Measurements from ENCODE around the gene ZNF518B.

Gene ZNF518B, protein sequence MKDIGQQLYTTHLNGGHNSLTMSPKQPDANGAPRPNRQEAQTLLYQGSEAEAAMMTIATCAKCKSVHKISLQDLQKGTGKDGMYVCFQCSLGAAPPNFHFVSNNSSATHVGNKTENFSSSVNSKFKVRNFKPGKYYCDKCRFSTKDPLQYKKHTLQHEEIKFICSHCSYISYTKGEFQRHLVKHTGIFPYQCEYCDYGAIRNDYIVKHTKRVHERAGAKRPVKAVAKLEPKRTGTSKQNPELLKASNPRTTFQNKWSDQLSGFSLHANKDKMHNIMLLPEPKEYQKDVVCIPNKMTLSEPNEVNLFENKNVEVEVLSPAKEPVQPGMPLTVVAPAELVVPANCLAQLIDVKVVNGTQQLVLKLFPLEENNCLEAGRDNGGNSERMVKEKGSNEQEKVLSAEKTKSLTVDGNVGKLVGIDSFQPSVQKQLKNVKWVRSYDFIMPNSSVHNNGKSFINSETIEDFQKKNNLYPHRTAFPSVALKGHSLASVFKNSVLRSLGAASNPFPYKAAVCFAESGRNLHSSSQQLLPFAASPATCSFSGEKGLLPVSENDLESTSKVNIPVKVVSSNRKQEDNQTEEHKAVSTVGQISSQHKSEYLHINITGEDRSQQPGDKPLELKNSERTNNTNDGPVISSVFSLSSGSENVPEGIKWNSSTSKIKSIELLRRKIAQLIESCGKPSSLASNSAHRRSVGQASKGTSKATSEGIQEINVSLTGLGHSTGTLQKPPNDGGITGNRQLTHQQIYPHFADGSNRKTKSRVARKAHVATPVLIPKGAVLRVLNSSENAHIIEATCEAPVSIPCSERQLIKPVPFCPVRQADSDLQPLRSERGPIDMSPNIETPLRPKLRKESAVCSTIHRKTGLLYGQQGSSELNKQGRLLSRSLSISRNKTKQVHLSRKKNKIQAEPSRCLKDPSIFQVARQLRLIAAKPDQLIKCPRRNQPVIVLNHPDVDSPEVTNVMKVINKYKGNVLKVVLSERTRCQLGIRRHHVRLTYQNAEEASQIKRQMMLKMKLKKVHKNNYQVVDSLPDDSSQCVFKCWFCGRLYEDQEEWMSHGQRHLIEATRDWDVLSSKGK

DNA sequence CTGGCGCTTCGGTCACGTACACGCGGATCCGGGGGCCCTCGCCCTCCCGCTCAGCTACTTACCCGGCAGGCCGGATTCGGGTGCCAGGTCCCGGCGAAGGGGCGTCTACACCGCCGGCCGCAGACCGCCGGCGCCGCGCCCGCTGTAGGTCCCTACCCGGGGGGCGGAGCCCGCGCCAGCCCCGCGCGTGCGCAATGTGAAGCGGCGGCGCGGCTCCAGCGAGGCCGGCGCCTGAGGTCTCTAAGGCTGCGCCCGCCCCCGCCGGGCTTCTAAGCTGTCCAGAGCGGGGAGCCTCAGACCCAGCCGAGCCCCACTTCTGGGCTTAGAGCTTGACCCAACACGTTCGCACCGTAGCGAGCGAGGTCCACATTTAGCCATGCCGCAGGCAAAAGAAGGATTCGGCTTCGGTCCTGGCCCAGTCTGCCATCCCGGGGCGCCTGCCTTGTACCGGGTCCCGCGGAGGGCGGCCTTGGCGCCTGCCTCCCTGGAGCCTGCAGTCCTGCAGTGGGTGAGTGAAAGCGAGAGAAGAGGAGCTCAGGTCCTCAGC, at the start of gene ZNF518B:
Gene ZNF518B, minus strand, starts transcription at position 172 of the 547 bp plus-strand sequence. CDS start 11,098 bp downstream, outside the sequence.
- no peak for DNase-seq (ENCODE audit: low read depth, low spot score)

DNA sequence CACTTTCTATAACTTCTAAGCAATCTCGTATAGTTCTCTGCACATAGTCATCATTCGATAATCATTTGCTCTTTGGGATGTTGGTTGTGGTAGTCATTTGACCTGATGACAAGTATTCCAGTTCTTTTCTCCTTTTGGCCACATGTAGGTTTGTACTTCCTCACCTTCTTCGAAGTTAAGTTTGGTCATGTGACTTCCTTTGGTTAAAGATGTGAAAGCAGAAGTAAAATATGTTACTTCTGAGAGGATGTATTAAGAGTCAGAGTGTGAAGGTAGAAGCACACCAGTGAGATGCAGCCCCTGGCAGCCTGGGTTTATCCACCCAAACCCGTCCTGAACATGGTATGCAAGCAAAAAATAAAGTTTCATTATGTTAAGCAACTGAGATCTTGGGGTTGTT, 48.9 kb upstream of the ZNF518B start:
- DNase-seq (ENCODE audit: low read depth, low spot score), result no peak

DNA sequence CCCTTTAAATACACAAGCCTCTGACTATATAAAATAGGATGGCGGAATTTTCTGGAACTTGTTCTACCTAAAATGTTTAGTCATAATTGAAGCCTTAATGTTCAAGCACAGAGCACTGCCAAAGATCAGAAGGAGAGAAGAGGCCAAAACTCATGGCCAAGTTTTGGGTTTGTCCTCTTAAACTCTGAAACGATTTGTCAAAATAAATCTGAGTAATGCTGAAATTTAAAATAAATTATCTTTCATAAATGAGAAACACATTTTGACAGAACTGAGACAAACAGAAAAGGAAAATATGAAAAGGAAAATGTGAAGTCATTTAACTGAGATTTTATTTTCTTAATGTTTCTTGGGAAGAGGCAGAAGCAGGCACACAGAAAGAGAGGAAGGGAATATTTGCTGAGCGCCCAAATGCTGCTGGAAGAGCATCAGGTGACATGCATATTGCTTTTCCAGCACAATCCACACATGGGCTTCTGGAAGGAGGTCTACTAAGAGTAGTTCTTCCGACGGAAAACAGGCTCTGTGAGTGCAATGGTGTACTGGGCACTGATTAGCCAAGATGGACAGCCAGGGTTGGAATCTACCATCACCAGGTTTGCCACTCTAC, 47.4 kb upstream of the ZNF518B start:
- DNase-seq (ENCODE audit: low read depth, low spot score), result no peak

DNA sequence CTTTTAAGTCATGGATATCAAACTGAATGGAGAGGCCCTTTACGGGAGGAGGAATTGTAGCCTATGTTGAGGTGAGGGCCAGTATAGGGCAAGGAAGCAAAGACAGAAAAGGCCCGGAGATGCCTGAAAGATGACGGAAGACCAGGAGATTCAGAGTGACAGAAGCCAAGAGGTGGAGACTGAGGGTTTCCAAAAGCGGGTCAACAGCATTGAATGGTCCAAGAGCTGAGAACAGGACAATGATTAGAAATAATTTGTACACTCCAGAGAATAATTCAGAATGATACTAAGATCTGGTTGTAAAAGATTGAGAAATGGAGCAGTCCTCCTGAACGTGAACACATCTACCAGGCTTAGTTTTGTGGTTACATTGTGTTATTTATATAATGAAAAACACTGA, 45.5 kb upstream of the ZNF518B start:
- DNase-seq (ENCODE audit: low read depth, low spot score), result no peak

DNA sequence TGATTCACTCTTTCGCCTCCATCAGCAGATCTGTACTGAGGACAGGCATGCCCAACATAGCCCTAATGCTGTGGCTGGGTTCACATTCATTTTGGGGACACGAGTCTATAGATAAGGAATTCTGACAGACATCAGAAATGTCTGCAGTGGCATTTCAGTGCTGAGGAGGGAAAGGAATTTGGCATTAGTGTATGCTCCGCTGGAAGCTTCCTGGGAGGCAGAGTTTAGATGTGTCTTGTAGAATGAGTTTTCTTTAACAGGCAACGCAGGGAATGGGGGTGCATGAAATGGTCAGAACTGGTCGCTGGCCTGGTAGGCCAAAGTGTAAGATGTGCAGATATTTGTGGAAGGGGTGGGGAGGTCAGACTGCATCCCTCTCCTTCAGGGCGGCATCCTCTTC, 43.5 kb upstream of the ZNF518B start:
- DNase-seq (ENCODE audit: low read depth, low spot score), result no peak

DNA sequence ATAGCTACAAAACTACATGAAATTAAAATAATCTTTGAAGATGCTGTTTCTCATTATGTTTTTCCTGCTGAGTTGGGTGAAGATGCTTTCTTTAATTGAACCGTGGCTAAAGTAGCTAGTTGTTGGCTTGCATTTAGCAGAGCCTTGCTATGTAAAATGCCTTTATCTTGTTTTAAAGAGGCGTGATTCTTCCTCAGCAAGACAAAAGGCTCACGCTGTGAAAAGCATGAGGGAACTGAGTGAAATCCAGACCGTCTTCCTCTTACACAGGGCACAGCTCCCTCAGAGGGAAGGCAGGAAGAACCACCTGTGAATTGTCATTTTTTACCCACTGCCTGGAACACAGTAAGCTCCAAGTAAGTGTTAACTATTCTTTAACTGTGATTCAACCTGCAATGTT, 39.0 kb upstream of the ZNF518B start:
- peak; percentile 92 for DNase-seq (ENCODE audit: low read depth, low spot score)

DNA sequence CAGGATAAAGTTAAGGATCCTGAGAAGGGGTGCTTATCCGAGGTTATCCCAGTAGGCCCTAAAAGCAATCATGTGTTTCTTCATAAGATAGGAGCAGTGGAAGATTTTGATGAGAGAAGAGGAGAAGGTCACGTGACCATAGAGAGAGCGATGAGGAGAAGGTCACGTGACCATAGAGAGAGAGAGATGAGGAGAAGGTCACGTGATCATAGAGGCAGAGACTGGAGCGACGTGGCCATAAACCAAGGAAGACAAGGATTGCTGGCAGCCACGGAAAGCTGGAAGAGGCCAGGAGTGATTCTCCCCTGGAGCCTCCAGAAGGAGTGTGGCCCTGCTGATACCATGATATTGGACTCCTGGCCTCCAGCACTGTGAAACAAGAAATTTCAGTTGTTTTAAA, 38.4 kb upstream of the ZNF518B start:
- no peak for DNase-seq (ENCODE audit: low read depth, low spot score)

DNA sequence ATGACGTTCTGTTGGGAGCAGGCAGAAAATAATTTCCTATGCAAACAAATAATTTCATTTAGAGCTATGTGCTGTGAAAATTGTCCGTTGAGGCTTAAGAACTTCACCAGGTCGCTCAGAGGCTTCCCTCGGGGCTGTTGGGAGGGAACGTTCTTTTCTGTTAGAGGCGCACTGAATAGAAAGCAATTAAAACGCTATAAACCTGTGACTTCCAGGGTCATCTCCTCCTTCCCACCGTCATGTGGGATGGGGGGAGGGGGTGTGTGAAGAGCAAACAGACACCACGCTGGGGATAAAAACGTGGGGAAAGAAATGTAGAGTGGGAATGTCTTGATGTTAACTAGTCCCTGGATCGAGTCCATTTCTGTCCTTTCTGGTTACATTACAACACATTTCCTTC, 35.2 kb upstream of the ZNF518B start:
- no peak for DNase-seq (ENCODE audit: low read depth, low spot score)

DNA sequence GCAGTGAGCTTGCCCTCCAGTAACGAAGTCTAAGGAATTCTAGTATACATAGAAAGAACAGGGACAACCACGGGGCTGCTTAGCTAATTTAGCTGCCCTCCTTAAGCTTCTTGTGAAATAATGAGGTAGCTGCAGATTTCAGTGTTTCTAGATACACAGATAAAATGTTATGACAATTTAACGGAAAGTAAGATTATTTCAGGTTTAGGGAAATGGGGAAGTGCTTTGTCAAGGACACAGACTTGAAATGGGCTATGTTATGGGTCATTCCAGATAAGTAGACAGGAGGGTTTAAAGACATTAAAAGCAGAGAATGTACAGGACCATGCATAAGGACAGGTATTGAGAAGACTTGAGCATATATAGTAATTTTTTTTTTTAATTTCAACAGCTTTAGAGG, 34.2 kb upstream of the ZNF518B start:
- no peak for DNase-seq (ENCODE audit: low read depth, low spot score)

DNA sequence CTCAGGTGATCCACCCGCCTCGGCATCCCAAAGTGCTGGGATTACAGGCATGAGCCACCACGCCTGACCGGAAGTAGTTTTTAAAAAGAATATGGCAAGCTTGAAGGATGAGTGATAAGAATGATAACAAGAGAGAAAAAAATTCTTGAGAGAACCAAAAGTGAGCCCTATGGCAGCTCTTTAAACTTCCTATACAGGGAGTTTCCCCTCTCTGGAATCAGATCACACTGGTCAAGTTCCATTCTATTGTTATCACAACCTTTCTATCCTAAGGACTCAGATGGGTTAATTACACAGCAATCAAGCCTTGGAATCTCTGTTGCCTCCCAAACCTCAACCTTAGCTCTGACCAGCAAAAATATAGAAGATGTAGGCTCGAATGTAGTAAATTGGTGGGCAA, 33.8 kb upstream of the ZNF518B start:
- DNase-seq (ENCODE audit: low read depth, low spot score), result no peak

DNA sequence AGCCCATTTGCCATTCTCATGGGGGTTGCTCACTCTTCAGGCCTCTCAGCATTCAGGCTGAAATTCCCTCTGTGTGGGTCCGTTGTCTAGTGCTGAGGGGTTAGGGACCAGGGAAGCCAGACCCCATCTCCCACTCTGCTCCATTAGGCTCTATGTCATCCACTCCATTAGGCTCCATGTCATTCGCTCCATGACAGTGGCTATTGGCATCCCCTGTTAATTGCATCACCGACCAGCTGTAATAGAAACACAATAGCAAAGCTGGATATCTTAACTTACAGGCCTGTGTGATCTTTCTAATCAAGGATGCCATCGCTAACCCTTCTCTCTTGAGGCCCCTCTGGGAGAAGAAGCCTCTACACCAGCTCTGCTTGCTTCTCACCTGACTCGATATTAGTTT, 25.7 kb upstream of the ZNF518B start:
- no peak for DNase-seq (ENCODE audit: low read depth, low spot score)

DNA sequence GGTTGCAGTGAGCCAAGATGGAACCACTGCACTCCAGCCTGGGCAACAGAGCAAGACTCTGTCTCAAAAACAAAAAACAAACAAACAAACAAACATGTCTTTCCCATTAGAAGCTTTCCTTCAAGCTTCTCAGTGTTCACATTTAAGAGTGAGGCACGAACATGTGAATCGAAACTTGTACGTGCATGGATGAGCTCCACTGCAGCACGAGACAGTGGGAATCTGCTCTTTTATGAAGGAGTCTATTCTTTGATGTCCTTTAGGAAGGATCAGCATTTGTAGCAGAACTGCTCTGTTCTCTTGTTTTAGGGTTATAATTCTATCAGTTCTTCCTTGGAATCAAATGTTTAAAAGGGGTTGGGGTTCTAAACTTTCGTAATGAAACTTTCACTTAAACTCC, 23.4 kb upstream of the ZNF518B start:
- no peak for DNase-seq (ENCODE audit: low read depth, low spot score)

DNA sequence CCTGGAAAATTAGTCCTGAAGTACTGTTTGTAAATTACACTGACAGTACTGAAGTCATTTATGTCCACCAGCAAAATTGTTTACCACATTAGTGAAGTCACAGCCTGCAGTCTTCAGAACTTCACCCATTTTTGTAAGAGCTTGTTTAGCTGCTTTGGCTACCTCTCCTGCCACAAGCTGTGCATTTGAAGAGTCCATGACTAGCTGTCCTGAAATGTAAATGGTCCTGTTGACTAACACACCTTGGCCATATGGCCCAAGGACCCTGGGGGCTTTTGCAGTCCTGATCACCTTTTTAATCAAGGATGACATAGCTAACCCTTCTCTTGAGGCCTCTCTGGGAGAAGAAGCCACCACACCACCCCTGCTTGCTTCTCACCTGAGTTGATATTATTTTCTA, 21.4 kb upstream of the ZNF518B start:
- DNase-seq (ENCODE audit: low read depth, low spot score), result no peak

DNA sequence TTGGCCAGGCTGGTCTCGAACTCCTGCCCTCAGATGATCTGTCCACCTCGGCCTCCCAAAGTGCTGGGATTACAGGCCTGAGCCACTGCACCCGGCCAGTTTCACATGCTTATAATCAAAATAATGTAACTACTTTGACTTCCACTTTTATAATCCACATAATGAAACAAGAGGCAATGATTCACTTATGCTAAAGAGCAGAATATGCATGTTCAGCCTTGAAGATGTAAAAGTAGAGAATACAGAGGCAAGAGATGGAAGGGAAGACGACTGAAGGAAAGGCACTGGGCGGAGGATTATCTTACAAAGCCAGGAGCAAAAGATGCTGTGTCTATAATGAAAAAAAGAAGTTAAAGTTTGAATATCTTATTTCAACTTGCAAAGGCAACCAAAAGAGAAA, 13.3 kb upstream of the ZNF518B start:
- no peak for DNase-seq (ENCODE audit: low read depth, low spot score)

DNA sequence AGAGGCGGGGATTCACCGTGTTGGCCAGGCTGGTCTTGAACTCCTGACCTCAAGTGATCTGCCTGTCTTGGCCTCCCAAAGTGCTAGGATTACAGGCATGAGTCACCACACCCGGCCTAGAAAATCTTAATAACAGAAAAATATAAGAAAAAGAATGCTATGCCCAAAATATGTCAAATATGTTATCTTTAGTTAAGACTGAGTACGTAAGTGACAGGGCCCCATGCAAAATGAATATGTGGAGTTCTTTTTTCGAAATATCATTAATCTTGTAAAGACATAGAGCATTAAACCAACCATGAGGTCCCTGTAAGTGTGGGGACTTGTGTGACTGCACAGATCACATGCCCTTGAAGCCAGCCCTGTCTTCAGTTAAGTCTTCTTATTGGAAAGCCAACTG, 8.9 kb upstream of the ZNF518B start:
- no peak for DNase-seq (ENCODE audit: low read depth, low spot score)

DNA sequence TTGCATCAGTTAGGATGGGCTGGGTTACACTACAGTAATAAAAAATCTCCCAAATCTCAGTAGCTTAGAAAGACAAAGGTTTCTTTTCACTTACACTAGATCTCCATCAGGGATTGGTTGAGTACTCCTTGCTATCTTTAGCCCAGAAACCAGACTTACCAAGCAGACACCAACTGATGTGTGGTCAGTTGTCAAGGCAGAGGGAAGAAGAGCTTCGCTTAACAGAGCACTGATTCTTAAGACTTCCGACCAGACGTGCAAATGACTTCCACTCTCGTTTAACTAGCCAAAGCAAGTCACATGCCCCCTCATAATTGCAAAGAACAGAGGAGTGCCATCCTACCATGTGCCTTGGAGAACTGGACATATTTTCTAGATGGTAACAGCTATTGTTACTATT, 5.7 kb upstream of the ZNF518B start:
- DNase-seq (ENCODE audit: low read depth, low spot score), result no peak

DNA sequence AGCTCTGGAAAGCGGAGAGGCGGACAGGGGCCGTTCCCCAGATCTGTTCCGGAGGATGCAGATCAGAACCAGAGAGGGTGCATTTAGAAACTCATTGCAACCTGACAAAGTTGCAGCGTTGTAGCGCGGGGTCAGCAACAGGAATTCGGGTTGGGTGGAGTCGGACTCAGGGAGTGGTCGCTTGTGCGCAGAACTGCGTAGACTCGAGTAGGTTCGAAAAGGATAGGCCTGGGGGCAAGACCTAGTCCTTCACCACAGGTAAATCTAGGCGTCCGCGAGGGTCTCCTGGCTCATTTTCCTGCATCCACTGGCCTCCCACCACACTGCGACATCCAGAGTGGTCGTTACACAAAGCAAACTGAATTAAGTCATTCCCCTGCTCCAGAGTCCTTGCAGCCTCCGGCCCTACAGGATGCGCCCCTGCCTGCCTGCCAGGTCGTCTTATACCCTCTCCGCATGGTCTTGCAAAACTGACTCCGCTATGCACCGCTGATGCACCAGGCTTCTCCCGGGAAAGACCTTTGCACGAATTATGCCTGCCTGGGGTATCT, 4.7 kb upstream of the ZNF518B start:
- no peak for DNase-seq (ENCODE audit: low read depth, low spot score)

DNA sequence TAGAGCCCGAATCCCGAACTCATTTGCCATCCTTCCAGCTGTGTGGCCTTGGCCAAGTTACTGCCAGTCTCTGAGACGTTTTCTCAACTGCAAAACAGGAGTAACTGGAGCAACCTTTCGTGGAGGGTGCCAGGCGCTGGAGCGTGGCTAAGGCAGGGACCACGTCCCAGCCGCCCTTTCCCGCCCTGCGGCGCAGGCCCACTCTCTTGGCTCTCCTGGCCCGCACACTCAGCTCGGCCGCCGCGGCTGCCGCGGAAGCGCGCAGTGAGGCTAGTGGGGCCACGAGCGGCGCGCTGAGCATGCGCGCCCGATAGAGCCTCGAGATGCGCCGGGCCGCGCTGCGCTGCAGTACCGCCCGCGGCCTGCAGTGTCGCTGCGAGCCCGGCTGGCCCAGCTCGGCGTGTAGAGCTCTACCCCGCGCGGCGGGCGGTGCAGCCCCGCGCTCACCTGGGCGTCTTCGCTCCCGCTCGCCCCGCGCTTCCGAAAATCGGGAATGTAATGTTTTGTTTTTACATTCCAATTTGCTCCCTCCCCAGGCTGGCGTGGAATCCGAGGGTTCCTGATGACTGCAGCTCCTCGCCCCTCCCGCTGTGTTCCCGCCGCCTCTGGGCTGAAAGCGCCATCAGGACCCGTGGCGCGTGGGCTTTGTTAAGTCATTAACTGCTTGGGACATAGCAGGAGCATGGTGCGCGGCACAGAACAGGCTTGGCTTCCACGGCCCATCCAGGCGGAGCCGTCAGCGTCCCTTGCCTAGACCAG, 4.0 kb upstream of the ZNF518B start:
- no peak for DNase-seq (ENCODE audit: low read depth, low spot score)

DNA sequence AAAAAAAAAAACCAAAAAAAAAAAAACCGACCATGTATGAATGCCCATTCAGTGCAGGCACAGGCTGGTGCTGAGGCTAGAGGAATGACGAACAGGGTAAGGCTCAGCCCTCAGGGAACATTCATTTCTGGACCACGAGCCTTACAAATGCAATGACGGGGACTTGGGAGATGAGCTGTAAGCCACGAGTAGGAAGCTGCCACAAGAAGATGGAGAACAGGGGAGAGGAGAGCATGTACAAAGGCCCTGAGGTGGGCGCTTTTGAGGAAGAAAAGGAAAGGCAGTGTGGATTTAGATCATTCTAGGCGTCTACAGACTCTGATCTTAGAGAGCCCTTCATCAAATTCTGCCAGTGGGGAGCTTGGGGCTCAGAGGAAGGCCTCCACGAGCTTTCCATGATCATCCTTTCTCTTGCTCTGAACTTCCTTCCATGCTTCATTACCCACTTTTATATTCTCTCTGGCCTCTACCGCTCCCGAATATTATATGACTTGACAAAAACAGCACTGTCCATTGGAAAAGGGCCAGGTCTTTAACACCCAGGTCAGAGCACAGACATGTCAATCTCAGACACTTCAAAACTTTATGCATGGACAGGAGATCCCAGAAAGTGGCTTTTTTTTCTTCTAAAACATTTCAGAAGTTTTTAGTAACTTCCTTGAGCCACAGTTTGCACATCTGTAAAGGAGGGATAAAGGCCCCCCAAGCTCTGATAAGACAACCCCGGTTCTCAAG, 3.3 kb upstream of the ZNF518B start:
- no peak for DNase-seq (ENCODE audit: low read depth, low spot score)

DNA sequence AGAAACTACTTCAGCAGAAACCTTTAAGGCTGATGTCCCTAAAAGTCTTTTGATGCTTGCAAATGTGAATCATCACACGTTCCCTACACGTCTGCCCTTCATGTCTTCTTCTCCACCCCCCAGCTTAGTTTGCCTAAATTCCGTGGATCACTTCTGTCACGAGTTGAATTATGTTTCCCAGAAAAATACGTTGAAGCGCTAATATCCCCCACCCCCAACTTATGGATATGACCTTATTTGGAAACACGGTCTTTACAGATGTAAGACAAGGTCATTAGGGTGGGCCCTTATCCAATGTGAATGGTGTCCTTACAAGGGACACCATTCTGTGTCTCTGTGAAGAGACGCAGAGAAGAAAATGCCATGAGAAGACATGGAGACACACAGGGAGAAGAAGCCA, 2.1 kb upstream of the ZNF518B start:
- DNase-seq (ENCODE audit: low read depth, low spot score), result no peak

Measured in iPS DF 19.7 (cell line).